ENCODE measurements around the gene LHFPL6. TPM values are rescaled to one million over a fixed set of nuclear protein-coding genes. Genes with fewer than 3 reads are reported as not detected.

The LHFPL6 gene
- total and polyA plus RNA-seq, 10 of the 15 experiments (the other 5 are each of a cell fraction or from before 2014, with no cell fraction given) = 0.11 to 4.6 (median 0.41) TPM

- TF ChIP-seq CUX1 (IDR thresholded peaks at IDR 0.05; ENCODE audit: insufficient replicate concordance, low read depth, low read length) = no peak
These were observed 305.3 kb downstream of the LHFPL6 start (continued) for GRCh38 chr13:39297664-39298171.

- TF ChIP-seq GABPA (IDR thresholded peaks at IDR 0.05; ENCODE audit: low read depth) = no peak
- TF ChIP-seq RFX5 (IDR thresholded peaks at IDR 0.05; ENCODE audit: low read depth, low read length) = no peak
- Histone ChIP-seq H2AFZ (ENCODE audit: control insufficient read depth, low read depth, low read length) (no peak overlapping the region), H3K9ac (ENCODE audit: control insufficient read depth, insufficient read depth, low read length) (no peak overlapping the region), H3K9me3 (replicated peaks; ENCODE audit: control insufficient read depth, insufficient read depth, low read length) (no peaks in the 10 kb centered on the region; the same call in 1 of the 3 replicates), H3K4me1 (ENCODE audit: control insufficient read depth, insufficient read depth, low read length) (no peaks in the 10 kb centered on the region), H3K79me2 (ENCODE audit: control insufficient read depth, insufficient read depth, low read length) (no peaks in the 10 kb centered on the region), H3K4me2 (ENCODE audit: control insufficient read depth, insufficient read depth) (no peak overlapping the region), H3K27ac (ENCODE audit: control insufficient read depth, insufficient read depth) (no peak overlapping the region), H3K4me3 (no peak overlapping the region), H3K36me3 (ENCODE audit: control insufficient read depth in 2 of 2, insufficient read depth in 2 of 2, low read length in 1 of 2) (no peaks in the 10 kb centered on the region), H3K27me3 (replicated peaks in 1 of 2; ENCODE audit: control insufficient read depth in 2 of 2, insufficient read depth in 2 of 2, low read length in 1 of 2) (no peaks in the 10 kb centered on the region), H4K20me1 (ENCODE audit: control insufficient read depth, insufficient read depth) (no peaks in the 10 kb centered on the region)
- RAD21 ChIA-PET (ENCODE audit: unreplicated experiment) = no interaction called here
- FAIRE-seq (no peak), DNase-seq (ENCODE audit: low read depth, low spot score) (no peak), ATAC-seq (no peak)
- no TSS peak for BruUV-seq (replicated peaks)
- intact Hi-C loops (cut with micrococcal nuclease; ENCODE audit: unreplicated experiment) = no loop called here
- WGBS (ENCODE audit: insufficient coverage, insufficient replicate concordance, low lambda C conversion rate, missing lambda C conversion rate) = 33% methylated on average over 1 of the region's 1 CpG
- CTCF ChIA-PET = no interaction called here
- POLR2A ChIA-PET = interaction anchor here (0.6 kb wide), 1 partner anchor 266 kb away, joined by 3 read pairs; no protein-coding TSS in a partner anchor
- SMC1A ChIA-PET (ENCODE audit: uncharacterized antibody, unreplicated experiment) = interaction anchor here (1.0 kb wide), 1 partner anchor 14 kb away, joined by 4 read pairs; no protein-coding TSS in a partner anchor
- in situ Hi-C loops (cut with MboI) = no loop called here
These were observed 306.0 kb downstream of the LHFPL6 start for GRCh38 chr13:39297023-39297422.
